IMR-90 (cell line): ENCODE data around the gene TMEM141. TPM values are rescaled to one million over a fixed set of nuclear protein-coding genes. Genes with fewer than 3 reads are reported as not detected.

Source experiments
- ATAC-seq: fragments of 200-7000 bp; cut with Tn5 transposase; 2 replicates; pipeline ENCODE4 v1.9.1; 2020; ENCODE audit warnings: low read depth, mild to moderate bottlenecking, moderate library complexity
- BruUV-seq: library from RNA; stranded (reverse); fragments of 400-500 nt; replicated peaks from 2 replicates; lab custom pipeline; 2021; lab: Mats Ljungman, UMichigan
- CTCF ChIA-PET: fragments of 300-600 bp; formaldehyde crosslinking; extraction: SDS; loops from one replicate; lab custom pipeline; 2021; ENCODE audit warnings: antibody characterized with exemption; lab: Yijun Ruan, JAX
- POLR2A ChIA-PET: fragments of 300-600 bp; sonication (Branson Sonifier 250); formaldehyde crosslinking; loops from one replicate; lab custom pipeline; 2022; ENCODE audit warnings: antibody characterized with exemption; ENCODE audit not compliant: unreplicated experiment; lab: Charles Lee
- DNase-seq: peaks from one replicate; pipeline ENCODE4 v3.0.0; 2013
- H2AFZ ChIP-seq: replicated peaks from 2 replicates; pipeline ENCODE3; 2013; ENCODE audit warnings: low read length, mild to moderate bottlenecking; ENCODE audit not compliant: poor library complexity
- H2AK5ac ChIP-seq: 2 replicates; pipeline ENCODE4 v1.6.1; 2013; ENCODE audit warnings: low read depth, low read length, inconsistent platforms
- H2AK9ac ChIP-seq: replicated peaks from 2 replicates; pipeline ENCODE3; 2013; ENCODE audit warnings: mild to moderate bottlenecking, low read depth, low read length, moderate library complexity; ENCODE audit not compliant: poor library complexity
- H2BK120ac ChIP-seq: 2 replicates; pipeline ENCODE4 v1.6.1; 2013; ENCODE audit warnings: low read depth, low read length, inconsistent platforms
- H2BK15ac ChIP-seq: 3 replicates; pipeline ENCODE4 v1.6.1; 2013; ENCODE audit warnings: low read depth, low read length, inconsistent platforms
- H2BK20ac ChIP-seq: 2 replicates; pipeline ENCODE4 v1.6.1; 2013; ENCODE audit warnings: low read depth, mild to moderate bottlenecking, inconsistent platforms, low read length, moderate library complexity
- H2BK5ac ChIP-seq: 2 replicates; pipeline ENCODE4 v1.6.1; 2013; ENCODE audit warnings: mild to moderate bottlenecking, low read depth, low read length, inconsistent platforms; ENCODE audit not compliant: poor library complexity, severe bottlenecking
- H3K14ac ChIP-seq: replicated peaks from 2 replicates; pipeline ENCODE4 v1.6.1; 2013; ENCODE audit warnings: low read depth, low read length, inconsistent platforms
- H3K18ac ChIP-seq: 2 replicates; pipeline ENCODE4 v1.6.1; 2013; ENCODE audit warnings: low read depth, low read length, control low read depth
- H3K23ac ChIP-seq: 2 replicates; pipeline ENCODE4 v1.6.1; 2013; ENCODE audit warnings: low read depth, low read length, inconsistent platforms
- H3K27ac ChIP-seq: 2 replicates; pipeline ENCODE4 v1.5.1; 2013; ENCODE audit warnings: mild to moderate bottlenecking, control low read depth, low read length; ENCODE audit not compliant: insufficient read depth
- H3K27me3 ChIP-seq: 2 replicates; pipeline ENCODE4 v1.6.1; 2013; ENCODE audit warnings: low read length; ENCODE audit not compliant: control insufficient read depth, insufficient read depth
- H3K36me3 ChIP-seq: 2 replicates; pipeline ENCODE4 v1.6.1; 2013; ENCODE audit warnings: low read length, mixed read lengths; ENCODE audit not compliant: control insufficient read depth, insufficient read depth
- H3K4ac ChIP-seq: 2 replicates; pipeline ENCODE4 v1.6.1; 2013; ENCODE audit warnings: low read depth, low read length, inconsistent platforms
- H3K4me1 ChIP-seq: 2 replicates; pipeline ENCODE4 v1.6.1; 2013; ENCODE audit warnings: low read length, mixed read lengths; ENCODE audit not compliant: control insufficient read depth, insufficient read depth
- H3K4me2 ChIP-seq: 2 replicates; pipeline ENCODE4 v1.6.1; 2013; ENCODE audit warnings: low read depth, mild to moderate bottlenecking, control low read depth, low read length, moderate library complexity
- H3K4me3 ChIP-seq: 2 replicates; pipeline ENCODE4 v1.5.1; 2013; ENCODE audit warnings: low read depth, mild to moderate bottlenecking, control low read depth, low read length, moderate library complexity; ENCODE audit not compliant: insufficient read depth
- H3K56ac ChIP-seq: 2 replicates; pipeline ENCODE4 v1.6.1; 2013; ENCODE audit warnings: low read length, inconsistent platforms; ENCODE audit not compliant: insufficient read depth; ENCODE audit errors: extremely low read depth
- H3K79me1 ChIP-seq, 2 experiments: 2 replicates each; pipeline ENCODE4 v1.6.1; 2013; ENCODE audit warnings: low read length in 2 of 2, inconsistent platforms in 1 of 2, low read depth in 1 of 2
- H3K9ac ChIP-seq: 2 replicates; pipeline ENCODE4 v1.6.1; 2013; ENCODE audit warnings: low read depth, low read length, control low read depth
- H3K9me1 ChIP-seq: 2 replicates; pipeline ENCODE4 v1.6.1; 2013; ENCODE audit warnings: low read length, inconsistent platforms; ENCODE audit not compliant: insufficient read depth
- H3K9me3 ChIP-seq: 2 replicates; pipeline ENCODE4 v1.6.1; 2013; ENCODE audit warnings: low read length; ENCODE audit not compliant: control insufficient read depth, insufficient read depth
- H4K20me1 ChIP-seq: 2 replicates; pipeline ENCODE4 v1.6.1; 2013; ENCODE audit warnings: low read length, inconsistent platforms; ENCODE audit not compliant: insufficient read depth
- H4K5ac ChIP-seq: 2 replicates; pipeline ENCODE4 v1.6.1; 2013; ENCODE audit warnings: mild to moderate bottlenecking, low read depth, low read length, control low read depth
- H4K8ac ChIP-seq, 2 experiments: 2 replicates each; pipeline ENCODE4 v1.6.1; 2013; ENCODE audit warnings: low read depth in 2 of 2, low read length in 2 of 2, control low read depth in 1 of 2, inconsistent platforms in 1 of 2
- H4K91ac ChIP-seq: 2 replicates; pipeline ENCODE4 v1.6.1; 2013; ENCODE audit warnings: low read depth, low read length, inconsistent platforms; ENCODE audit not compliant: insufficient read depth
- CEBPB ChIP-seq: IDR thresholded peaks from 2 replicates; pipeline ENCODE4 v1.6.1; 2012; ENCODE audit warnings: low read depth, low read length, improper control_type of control experiment
- CHD1 ChIP-seq: IDR thresholded peaks from 2 replicates; pipeline ENCODE4 v1.6.1; 2012; ENCODE audit warnings: low read depth, low read length, improper control_type of control experiment
- FOS ChIP-seq: fragments of 150-350 bp; IDR thresholded peaks from 2 replicates; pipeline ENCODE4 v1.6.1; 2016; ENCODE audit warnings: low read depth, low read length
- MAFK ChIP-seq: IDR thresholded peaks from 2 replicates; pipeline ENCODE4 v1.6.1; 2012; ENCODE audit warnings: low read depth, low read length, improper control_type of control experiment
- MAZ ChIP-seq: IDR thresholded peaks from 2 replicates; pipeline ENCODE4 v1.6.1; 2012; ENCODE audit warnings: low read depth, mild to moderate bottlenecking, low read length, improper control_type of control experiment, moderate library complexity, borderline replicate concordance
- POLR2A ChIP-seq: IDR thresholded peaks from 2 replicates; pipeline ENCODE4 v1.6.1; 2012; ENCODE audit warnings: mild to moderate bottlenecking, low read depth, low read length
- RAD21 ChIP-seq: IDR thresholded peaks from 2 replicates; pipeline ENCODE4 v1.6.1; 2012; ENCODE audit warnings: low read length, improper control_type of control experiment
- RCOR1 ChIP-seq: IDR thresholded peaks from 2 replicates; pipeline ENCODE4 v1.6.1; 2012; ENCODE audit warnings: mild to moderate bottlenecking, low read length, improper control_type of control experiment; ENCODE audit not compliant: insufficient replicate concordance
- RFX5 ChIP-seq: IDR thresholded peaks from 2 replicates; pipeline ENCODE4 v1.8.0; 2012; ENCODE audit warnings: low read depth, mild to moderate bottlenecking, low read length, moderate library complexity
- SMC3 ChIP-seq: fragments of 150-350 bp; IDR thresholded peaks from 2 replicates; pipeline ENCODE4 v1.6.1; 2016; ENCODE audit warnings: low read depth, mild to moderate bottlenecking, antibody characterized with exemption, low read length, moderate library complexity
- WGBS, 2 experiments: methylation state at CpG; one replicate each; pipeline versions ENCODE4 v1.1.5 to v1.1.7; 2013; ENCODE audit warnings: missing lambda C conversion rate in 2 of 2; ENCODE audit not compliant: insufficient read length in 1 of 2; ENCODE audit errors: extremely low coverage in 2 of 2; 5-methylcytosine and 5-hydroxymethylcytosine counted together
- dilution Hi-C: fragments of 300-500 bp; cut with HindIII; formaldehyde crosslinking; loops from one replicate; pipeline ENCODE4 v1.14.3; 2018; ENCODE audit warnings: low sequenced_read_pairs; ENCODE audit not compliant: unreplicated experiment
- in situ Hi-C: fragments of 300-500 bp; cut with MboI; formaldehyde crosslinking; loops from 3 replicates; pipeline ENCODE4 v1.14.3; 2019; ENCODE audit warnings: low sequenced_read_pairs, inconsistent platforms, mixed read lengths
- intact Hi-C: fragments of 100-400 bp; cut with micrococcal nuclease; formaldehyde crosslinking; loops from 2 replicates; pipeline ENCODE4 v1.10.0; 2022
- polyA plus RNA-seq, 3 experiments: library from polyadenylated mRNA; depleted of rRNA; stranded (reverse); fragments of >200 nt; gene quantifications; 2 replicates each; pipeline ENCODE4 v1.2.3, GENCODE V29; 2012; ENCODE audit warnings: low replicate concordance in 1 of 3
- total RNA-seq: library from RNA; depleted of rRNA; stranded (reverse); fragments of >200 nt; gene quantifications from 2 replicates; pipeline ENCODE4 v1.2.3, GENCODE V29; 2012
- TF ChIP-seq, protein P1 (sequence below): conservative IDR thresholded peaks from 2 replicates; pipeline ENCODE4 v1.5.1; 2012; ENCODE audit warnings: mild to moderate bottlenecking, low read depth, low read length, improper control_type of control experiment
- TF ChIP-seq, protein P2 (sequence below): fragments of 150-350 bp; IDR thresholded peaks from 2 replicates; pipeline ENCODE4 v1.6.1; 2017; ENCODE audit warnings: mild to moderate bottlenecking, antibody characterized with exemption, low read length, low read depth
- TF ChIP-seq, protein P3 (sequence below): fragments of 150-350 bp; IDR thresholded peaks from 2 replicates; pipeline ENCODE4 v1.6.1; 2016; ENCODE audit warnings: low read depth, mild to moderate bottlenecking, low read length, moderate library complexity, borderline replicate concordance

TMEM141 gene
- total and polyA plus RNA-seq, 2 of the 4 experiments (the other 2 are of a cell fraction) = 39.1 to 77.8 TPM

DNA sequence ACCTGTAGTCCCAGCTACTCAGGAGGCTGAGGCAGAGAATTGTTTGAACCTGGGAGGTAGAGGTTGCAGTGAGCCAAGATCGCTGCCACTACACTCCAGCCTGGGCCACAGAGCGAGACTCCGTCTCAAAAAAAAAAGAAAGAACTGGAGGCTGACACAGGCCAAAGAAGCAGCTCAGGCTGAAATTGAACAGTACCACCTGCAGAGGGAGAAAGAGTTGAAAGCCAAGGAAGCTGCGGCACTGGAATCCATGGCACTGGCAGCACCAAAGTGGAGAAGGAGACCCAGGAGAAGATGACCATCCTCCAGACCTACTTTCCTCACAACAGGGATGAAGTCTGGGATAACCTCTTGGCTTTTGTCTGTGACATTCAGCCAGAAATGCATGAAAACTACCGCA, 11.3 kb upstream of the TMEM141 start:
- Histone ChIP-seq H3K4me3 (no peak overlapping the region), H3K14ac (no peak overlapping the region), H3K9me1 (no peaks in the 10 kb centered on the region), H3K27ac (no peak overlapping the region), H2BK20ac (no peak overlapping the region), H4K5ac (no peak overlapping the region), H3K56ac (no peak overlapping the region; the same call in 1 of the 2 replicates), H2BK120ac (no peak overlapping the region), H2AK5ac (no peak overlapping the region), H3K18ac (no peak overlapping the region), H3K9me3 (no peaks in the 10 kb centered on the region), H3K4me1 (no peaks in the 10 kb centered on the region), H3K79me1 (no peaks in the 10 kb centered on the region), H3K27me3 (peaks cover 48% of the 10 kb centered on the region), H3K36me3 (no peaks in the 10 kb centered on the region), H2AFZ (no peak overlapping the region), H4K91ac (no peak overlapping the region), H3K4ac (no peak overlapping the region), H2AK9ac (no peak overlapping the region), H3K4me2 (no peak overlapping the region), H4K20me1 (no peaks in the 10 kb centered on the region), H4K8ac (no peak overlapping the region), H2BK5ac (no peak overlapping the region), H2BK15ac (no peak overlapping the region), H3K23ac (no peak overlapping the region), H3K9ac (no peak overlapping the region)
- in situ Hi-C loops = loop anchor here (10.0 kb wide), 1 partner anchor 255 kb away; the partner anchor contains the start of gene FUT7
- ChIA-PET CTCF (interaction anchor here (1.3 kb wide), 1 partner anchor 11 kb away, joined by 4 read pairs; the partner anchor contains the start of gene TMEM141), POLR2A (no interaction called here)
- ATAC-seq (no peak), DNase-seq (no peak)
- BruUV-seq = no TSS peak
- TF ChIP-seq RCOR1 = no peak
- TF ChIP-seq RFX5 = no peak
- TF ChIP-seq MAFK = no peak
- TF ChIP-seq POLR2A = no peak
- TF ChIP-seq RAD21 = no peak
- TF ChIP-seq, protein P1, sequence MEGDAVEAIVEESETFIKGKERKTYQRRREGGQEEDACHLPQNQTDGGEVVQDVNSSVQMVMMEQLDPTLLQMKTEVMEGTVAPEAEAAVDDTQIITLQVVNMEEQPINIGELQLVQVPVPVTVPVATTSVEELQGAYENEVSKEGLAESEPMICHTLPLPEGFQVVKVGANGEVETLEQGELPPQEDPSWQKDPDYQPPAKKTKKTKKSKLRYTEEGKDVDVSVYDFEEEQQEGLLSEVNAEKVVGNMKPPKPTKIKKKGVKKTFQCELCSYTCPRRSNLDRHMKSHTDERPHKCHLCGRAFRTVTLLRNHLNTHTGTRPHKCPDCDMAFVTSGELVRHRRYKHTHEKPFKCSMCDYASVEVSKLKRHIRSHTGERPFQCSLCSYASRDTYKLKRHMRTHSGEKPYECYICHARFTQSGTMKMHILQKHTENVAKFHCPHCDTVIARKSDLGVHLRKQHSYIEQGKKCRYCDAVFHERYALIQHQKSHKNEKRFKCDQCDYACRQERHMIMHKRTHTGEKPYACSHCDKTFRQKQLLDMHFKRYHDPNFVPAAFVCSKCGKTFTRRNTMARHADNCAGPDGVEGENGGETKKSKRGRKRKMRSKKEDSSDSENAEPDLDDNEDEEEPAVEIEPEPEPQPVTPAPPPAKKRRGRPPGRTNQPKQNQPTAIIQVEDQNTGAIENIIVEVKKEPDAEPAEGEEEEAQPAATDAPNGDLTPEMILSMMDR = no peak
- TF ChIP-seq CHD1 = no peak
- TF ChIP-seq CEBPB = no peak
- TF ChIP-seq MAZ = no peak
- TF ChIP-seq, protein P2, sequence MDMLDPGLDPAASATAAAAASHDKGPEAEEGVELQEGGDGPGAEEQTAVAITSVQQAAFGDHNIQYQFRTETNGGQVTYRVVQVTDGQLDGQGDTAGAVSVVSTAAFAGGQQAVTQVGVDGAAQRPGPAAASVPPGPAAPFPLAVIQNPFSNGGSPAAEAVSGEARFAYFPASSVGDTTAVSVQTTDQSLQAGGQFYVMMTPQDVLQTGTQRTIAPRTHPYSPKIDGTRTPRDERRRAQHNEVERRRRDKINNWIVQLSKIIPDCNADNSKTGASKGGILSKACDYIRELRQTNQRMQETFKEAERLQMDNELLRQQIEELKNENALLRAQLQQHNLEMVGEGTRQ = no peak
- TF ChIP-seq, protein P3, sequence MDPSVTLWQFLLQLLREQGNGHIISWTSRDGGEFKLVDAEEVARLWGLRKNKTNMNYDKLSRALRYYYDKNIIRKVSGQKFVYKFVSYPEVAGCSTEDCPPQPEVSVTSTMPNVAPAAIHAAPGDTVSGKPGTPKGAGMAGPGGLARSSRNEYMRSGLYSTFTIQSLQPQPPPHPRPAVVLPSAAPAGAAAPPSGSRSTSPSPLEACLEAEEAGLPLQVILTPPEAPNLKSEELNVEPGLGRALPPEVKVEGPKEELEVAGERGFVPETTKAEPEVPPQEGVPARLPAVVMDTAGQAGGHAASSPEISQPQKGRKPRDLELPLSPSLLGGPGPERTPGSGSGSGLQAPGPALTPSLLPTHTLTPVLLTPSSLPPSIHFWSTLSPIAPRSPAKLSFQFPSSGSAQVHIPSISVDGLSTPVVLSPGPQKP = no peak
- TF ChIP-seq SMC3 = no peak
- no peak for TF ChIP-seq FOS
- intact Hi-C loops = loop anchor here (2.0 kb wide), 1 partner anchor 13 kb away; no protein-coding TSS in a partner anchor
- dilution Hi-C loops = no loop called here
- WGBS, 2 experiments = 20% methylated on average over 1 of the region's 5 CpGs; no CpG with 5 or more reads in 1 of the 2 experiments
